H1 (cell line): Measurements from ENCODE around the gene B4GAT1.

Experiments
- ASH2L ChIP-seq: fragments of 200-600, 300-600 bp; sonication (generic); IDR thresholded peaks from one replicate; pipeline ENCODE4 v1.7.1; 2017; ENCODE audit warnings: low read length
- EP300 ChIP-seq, 2 experiments: IDR thresholded peaks; 1 replicate in 1 of 2; 2 replicates in 1 of 2; pipeline ENCODE4 v1.6.1; 2011 to 2012; ENCODE audit warnings: low read depth in 2 of 2, low read length in 2 of 2, mild to moderate bottlenecking in 2 of 2, borderline replicate concordance in 1 of 2, inconsistent platforms in 1 of 2, moderate library complexity in 1 of 2
- MAFK ChIP-seq: IDR thresholded peaks from 2 replicates; pipeline ENCODE4 v1.6.1; 2012; ENCODE audit warnings: low read depth, mild to moderate bottlenecking, improper control_type of control experiment, low read length
- POLR2AphosphoS5 ChIP-seq: IDR thresholded peaks from 2 replicates; pipeline ENCODE4 v1.6.1; 2011; ENCODE audit warnings: low read depth, low read length
- SIX5 ChIP-seq: IDR thresholded peaks from 2 replicates; pipeline ENCODE4 v1.6.1; 2011; ENCODE audit warnings: mild to moderate bottlenecking, low read depth, low read length
- SP1 ChIP-seq: IDR thresholded peaks from 2 replicates; pipeline ENCODE4 v1.6.1; 2011; ENCODE audit warnings: low read depth, low read length
- TAF1 ChIP-seq: IDR thresholded peaks from 2 replicates; pipeline ENCODE4 v1.6.1; 2011; ENCODE audit warnings: mild to moderate bottlenecking, low read depth, low read length
- ZNF274 ChIP-seq: IDR thresholded peaks from 2 replicates; pipeline ENCODE4 v1.7.0; 2012; ENCODE audit warnings: low read length, borderline replicate concordance; ENCODE audit errors: extremely low read depth
- TF ChIP-seq, protein P1 (sequence below): IDR thresholded peaks from 2 replicates; pipeline ENCODE4 v1.6.1; 2011; ENCODE audit warnings: low read length, improper control_type of control experiment

DNA sequence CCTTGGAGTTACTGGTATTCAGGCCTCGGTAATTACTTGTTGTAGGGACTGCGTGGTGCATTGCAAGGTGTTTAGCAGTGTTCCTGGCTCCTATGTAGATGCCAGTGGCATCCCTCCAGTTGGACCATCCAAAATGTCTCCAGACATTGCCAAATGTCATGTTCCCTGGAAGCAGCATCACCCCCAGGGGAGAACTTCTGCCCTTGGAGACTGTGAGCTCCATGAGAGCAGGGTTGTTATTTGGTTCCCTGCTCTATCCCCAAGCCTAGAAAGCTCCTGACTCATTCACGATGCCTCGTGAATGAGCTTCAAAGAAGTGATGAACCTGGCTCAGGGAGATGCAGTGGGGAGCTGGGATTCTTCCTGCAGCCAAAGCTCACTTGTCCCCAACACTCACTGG, 25.8 kb downstream of the B4GAT1 start:
- no peak for TF ChIP-seq SIX5
- TF ChIP-seq EP300 (IDR thresholded peaks at IDR 0.05; ENCODE audit: borderline replicate concordance in 1 of 2, low read depth in 2 of 2, low read length in 2 of 2) = no peak
- TF ChIP-seq TAF1 = no peak
- TF ChIP-seq MAFK = no peak
- no peak for TF ChIP-seq ZNF274
- TF ChIP-seq ASH2L = no peak
- no peak for TF ChIP-seq POLR2AphosphoS5
- TF ChIP-seq, protein P1, sequence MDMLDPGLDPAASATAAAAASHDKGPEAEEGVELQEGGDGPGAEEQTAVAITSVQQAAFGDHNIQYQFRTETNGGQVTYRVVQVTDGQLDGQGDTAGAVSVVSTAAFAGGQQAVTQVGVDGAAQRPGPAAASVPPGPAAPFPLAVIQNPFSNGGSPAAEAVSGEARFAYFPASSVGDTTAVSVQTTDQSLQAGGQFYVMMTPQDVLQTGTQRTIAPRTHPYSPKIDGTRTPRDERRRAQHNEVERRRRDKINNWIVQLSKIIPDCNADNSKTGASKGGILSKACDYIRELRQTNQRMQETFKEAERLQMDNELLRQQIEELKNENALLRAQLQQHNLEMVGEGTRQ = no peak
- TF ChIP-seq SP1 = no peak
